ENCODE measurements around the gene LMF2. TPM values are rescaled to one million over a fixed set of nuclear protein-coding genes. Genes with fewer than 3 reads are reported as not detected.

Gene LMF2
- total RNA-seq, 2 donors from 2014 or later, result 39.0 to 53.3 TPM

- intact Hi-C loops (cut with DNase I), result no loop called here
Observed at GRCh38 chr22:50487290-50488005, 20.1 kb downstream of the LMF2 start.

GRCh38 chr22:50486561-50487289, 20.8 kb downstream of the LMF2 start, which contains the start of gene MIOX:
TSS of gene MIOX (plus strand) at chr22:50486859. CDS start at chr22:50486898, 39 bp downstream.
- no peak for DNase-seq (ENCODE audit: low spot score)
- intact Hi-C loops (cut with DNase I), result no loop called here

More at GRCh38 chr22:50487290-50488005, 20.1 kb downstream of the LMF2 start:
- DNase-seq (ENCODE audit: low spot score), result no peak

- DNase-seq (ENCODE audit: low spot score), result no peak
- intact Hi-C loops (cut with DNase I), result no loop called here
Observed at GRCh38 chr22:50485221-50486131, 22.0 kb downstream of the LMF2 start.

- intact Hi-C loops (cut with DNase I), result no loop called here
Observed at GRCh38 chr22:50483977-50484853, 23.3 kb downstream of the LMF2 start.

DNA sequence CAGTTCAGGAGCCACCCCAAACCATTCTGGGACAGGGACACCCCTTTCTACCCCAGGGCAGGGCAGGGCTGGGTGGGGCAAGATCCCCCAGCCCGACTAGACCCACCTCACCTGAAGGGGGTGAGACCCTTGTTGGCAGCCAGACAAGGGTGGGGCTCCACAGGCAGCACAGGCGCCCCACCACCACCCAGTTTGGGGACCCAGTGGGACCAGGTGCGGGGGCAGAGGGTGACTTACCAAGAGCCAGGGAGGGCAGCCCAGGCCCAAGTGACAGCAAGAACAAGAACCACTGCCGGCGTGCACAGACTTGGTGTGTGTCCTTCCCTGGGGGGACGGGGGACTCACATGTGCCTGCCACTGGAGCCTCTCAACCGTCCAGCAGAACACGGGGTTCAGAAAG, 23.9 kb downstream of the LMF2 start:
- DNase-seq (ENCODE audit: low spot score), result no peak

More at GRCh38 chr22:50483977-50484853, 23.3 kb downstream of the LMF2 start:
- DNase-seq (ENCODE audit: low spot score), result no peak

DNA sequence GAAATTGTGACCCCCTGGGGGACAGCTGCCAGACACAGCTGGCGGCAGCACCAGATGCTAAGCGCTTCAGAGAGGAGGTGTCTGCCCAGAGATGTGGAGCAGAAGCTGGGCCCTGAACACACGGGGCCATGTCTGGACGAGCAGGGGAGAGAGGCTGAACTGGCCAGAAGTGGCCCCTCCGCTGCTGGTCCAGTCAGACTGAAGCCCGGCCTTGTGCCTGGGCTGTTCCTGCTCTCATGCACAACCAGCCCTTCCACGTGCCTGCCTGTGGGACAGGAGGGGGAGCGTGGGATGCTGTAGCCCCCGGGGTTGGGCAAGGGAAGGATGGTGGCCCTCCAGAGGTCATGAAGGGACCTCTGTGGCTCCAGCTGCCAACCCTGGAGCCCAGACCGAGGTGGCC, 24.4 kb downstream of the LMF2 start:
- intact Hi-C loops (cut with DNase I), result no loop called here
- DNase-seq (ENCODE audit: low spot score), result no peak

More for the DNA sequence above, 23.9 kb downstream of the LMF2 start:
- intact Hi-C loops (cut with DNase I), result no loop called here

DNA sequence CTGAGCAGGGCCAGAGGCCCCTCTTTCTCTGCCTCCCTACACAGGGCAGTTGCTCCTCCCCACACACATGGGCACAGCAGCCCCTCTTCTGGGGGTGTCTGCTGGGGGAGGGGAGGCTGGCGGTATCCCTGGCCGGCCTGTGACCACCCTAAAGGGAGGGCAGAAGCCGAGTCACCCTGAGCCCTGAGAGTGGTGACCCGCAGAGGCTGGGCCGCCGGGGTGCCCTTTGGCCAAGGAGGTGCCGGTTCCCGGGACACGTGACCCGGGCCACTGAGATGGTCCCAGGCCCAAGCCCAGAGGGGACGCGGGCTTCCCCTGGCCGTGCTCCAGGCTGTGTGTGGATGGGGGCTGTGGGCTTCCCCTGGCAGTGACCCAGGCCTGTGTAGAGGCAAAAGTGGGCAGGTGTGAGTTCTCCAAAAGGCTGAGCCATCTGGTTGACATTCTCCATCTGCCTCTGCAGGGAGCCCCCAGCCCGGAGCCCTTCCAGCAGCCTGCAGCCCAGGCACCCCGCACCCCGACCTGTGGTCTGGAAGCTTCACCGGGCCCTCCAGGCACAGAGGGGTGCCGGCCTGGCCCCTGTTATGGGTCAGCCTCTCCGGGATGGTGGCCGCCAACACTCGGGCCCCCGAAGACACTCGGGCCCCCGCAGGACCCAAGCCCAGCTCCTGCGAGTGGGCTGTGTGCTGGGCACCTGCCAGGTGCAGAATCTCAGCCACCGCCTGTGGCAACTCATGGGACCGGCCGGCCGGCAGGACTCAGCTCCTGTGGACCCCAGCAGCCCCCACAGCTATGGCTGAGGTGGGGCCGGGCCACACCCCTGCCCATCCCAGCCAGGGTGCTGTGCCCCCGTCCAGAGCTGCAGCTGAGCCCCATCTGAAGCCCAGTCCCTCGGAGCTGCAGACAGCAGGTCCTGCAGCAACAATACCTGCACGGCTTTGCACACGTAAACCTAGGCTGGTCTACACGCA, 25.1 kb downstream of the LMF2 start:
- DNase-seq (ENCODE audit: low spot score), result no peak
- intact Hi-C loops (cut with DNase I), result no loop called here

DNA sequence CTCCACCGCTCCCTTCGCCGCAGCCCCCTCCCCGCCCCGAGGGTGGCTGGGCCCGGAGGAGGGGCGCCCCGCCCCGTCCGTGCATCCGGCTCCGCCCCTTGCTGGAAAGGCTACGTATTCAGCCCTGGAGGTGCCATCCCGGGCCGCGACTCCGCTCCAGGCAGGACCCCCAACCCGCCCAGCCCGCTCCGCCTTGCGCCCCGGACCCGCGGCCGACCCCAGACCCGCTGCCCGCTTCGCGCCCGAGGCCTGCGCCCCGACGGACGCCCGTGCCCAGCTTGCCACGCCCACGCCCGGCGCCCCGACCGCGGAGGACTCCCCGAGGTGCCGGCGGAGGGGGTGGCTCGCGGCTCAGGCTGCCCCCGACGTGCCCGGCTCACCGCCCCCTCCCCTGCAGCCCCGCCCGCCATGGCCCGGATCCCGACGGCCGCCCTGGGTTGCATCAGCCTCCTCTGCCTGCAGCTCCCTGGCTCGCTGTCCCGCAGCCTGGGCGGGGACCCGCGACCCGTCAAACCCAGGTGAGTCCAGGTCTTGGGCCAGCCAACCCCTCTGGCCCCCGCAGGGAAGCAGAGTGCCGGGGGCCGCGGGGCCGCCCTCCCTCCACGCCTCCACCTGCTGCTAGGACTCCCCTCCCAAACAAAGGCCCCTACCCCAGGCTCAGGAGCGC, 25.9 kb downstream of the LMF2 start, which contains the start of gene ADM2:
Gene ADM2, plus strand, starts transcription at position 104 of the 667 bp plus-strand sequence. Its CDS starts 305 bp downstream, at position 409.
- intact Hi-C loops (cut with DNase I), result no loop called here
- no peak for DNase-seq (ENCODE audit: low spot score)

DNA sequence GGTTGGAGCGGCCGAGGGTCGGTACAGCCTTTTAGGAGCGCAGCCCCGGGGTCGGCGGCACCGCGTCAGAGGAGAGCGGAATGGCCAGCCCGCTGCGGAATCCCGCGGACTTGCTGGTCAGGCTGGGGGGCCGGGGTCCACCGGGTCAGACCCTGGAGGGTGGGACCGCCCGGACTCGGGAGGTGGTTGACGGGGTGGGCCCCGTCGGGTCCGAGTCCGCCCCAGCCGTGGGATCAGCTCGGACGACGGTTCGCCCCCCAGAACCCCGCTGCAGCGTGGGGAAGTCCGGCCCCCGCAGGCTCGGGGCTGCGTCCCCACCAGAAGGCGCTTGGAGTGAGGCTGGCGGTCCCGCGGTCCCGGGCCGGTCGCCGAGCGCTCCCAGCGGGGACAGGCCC, 26.5 kb downstream of the LMF2 start:
- intact Hi-C loops (cut with DNase I), result no loop called here
- DNase-seq (ENCODE audit: low spot score), result no peak

DNA sequence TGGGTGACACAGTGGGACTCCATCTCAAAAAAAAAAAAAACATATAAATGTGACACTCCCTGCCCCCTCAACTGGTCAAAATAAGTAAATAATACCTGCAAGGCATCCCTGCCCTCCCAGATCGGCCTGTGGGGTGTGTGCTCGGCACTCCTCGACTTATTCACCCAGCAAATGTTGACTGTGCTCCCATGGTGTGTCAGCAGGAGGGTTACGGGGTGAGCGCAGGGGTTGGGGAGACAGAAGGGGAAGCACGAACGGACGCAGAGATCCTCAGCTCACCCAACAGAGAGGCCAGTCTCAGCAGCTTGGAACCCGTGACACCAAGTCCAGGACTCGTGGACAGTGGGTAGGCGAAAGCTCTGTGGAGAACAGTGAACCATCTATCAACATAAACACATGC, 27.8 kb downstream of the LMF2 start:
- intact Hi-C loops (cut with DNase I), result loop anchor here in 1 of 2 donors (10.0 kb wide), 1 partner anchor 235 kb away; the partner anchor contains the start of gene TUBGCP6
- no peak for DNase-seq (ENCODE audit: low spot score)

DNA sequence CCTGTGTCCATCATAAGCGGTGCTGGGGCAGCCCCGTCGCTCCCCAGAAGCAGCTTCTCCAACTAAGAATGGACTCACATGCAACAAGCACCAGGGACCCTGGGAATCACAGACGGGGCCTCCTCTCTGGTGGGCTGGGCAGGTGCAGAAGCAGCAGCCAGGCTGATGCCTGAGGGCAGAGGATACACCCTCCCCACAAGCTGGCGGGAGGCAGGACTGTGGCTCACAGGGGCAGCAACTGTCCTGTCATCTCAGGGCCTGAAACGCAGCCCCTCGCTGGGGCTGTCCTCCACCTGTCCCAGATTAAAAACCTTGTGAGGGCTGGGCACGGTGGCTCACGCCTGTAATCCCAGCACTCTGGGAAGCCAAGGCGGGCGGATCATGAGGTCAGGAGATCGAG, 29.6 kb downstream of the LMF2 start:
- intact Hi-C loops (cut with DNase I), result loop anchor here in 1 of 2 donors (10.0 kb wide), 1 partner anchor 233 kb away; the partner anchor contains the start of gene TUBGCP6
- DNase-seq (ENCODE audit: low spot score), result no peak

- intact Hi-C loops (cut with DNase I), result loop anchor here in 1 of 2 donors (10.0 kb wide), 1 partner anchor 232 kb away; the partner anchor contains the start of gene TUBGCP6
- DNase-seq (ENCODE audit: low spot score), result no peak
Observed at GRCh38 chr22:50476868-50477267, 30.6 kb downstream of the LMF2 start.

GRCh38 chr22:50475652-50476002, 31.9 kb downstream of the LMF2 start:
- no peak for DNase-seq (ENCODE audit: low spot score)
- intact Hi-C loops (cut with DNase I), result loop anchor here in 1 of 2 donors (10.0 kb wide), 1 partner anchor 231 kb away; the partner anchor contains the start of gene TUBGCP6

GRCh38 chr22:50474710-50475651, 32.5 kb downstream of the LMF2 start, which contains the start of gene SBF1:
TSS of gene SBF1 (minus strand) at chr22:50475035. CDS start at chr22:50474840, 195 bp downstream.
- intact Hi-C loops (cut with DNase I), result loop anchor here in 1 of 2 donors (10.0 kb wide), 1 partner anchor 230 kb away; the partner anchor contains the start of gene TUBGCP6
- peak; percentile 96 for DNase-seq (ENCODE audit: low spot score)
